Caco-2 (cell line): ENCODE results near the gene TMEM200A. TPM values are rescaled to one million over a fixed set of nuclear protein-coding genes. Genes with fewer than 3 reads are reported as not detected.

Experiments used
- BruUV-seq: library from RNA; stranded (reverse); fragments of 400-500 nt; replicated peaks from 2 replicates; lab custom pipeline; 2021; lab: Mats Ljungman, UMichigan
- CTCF ChIA-PET: fragments of 300-600 bp; sonication (Branson Sonifier 250); formaldehyde crosslinking; loops from one replicate; lab custom pipeline; 2022; ENCODE audit warnings: antibody characterized with exemption; lab: Charles Lee
- POLR2A ChIA-PET: fragments of 300-600 bp; sonication (Branson Sonifier 250); formaldehyde crosslinking; loops from one replicate; lab custom pipeline; 2022; ENCODE audit warnings: antibody characterized with exemption; lab: Charles Lee
- DNase-seq, 2 experiments: peaks; one replicate each; pipeline versions ENCODE4 v3.0.0 to v3.0.0-alpha.2; 2020 to 2022
- H3K27me3 ChIP-seq: replicated peaks from 2 replicates; pipeline ENCODE4 v1.6.0; 2011; ENCODE audit warnings: low read length; ENCODE audit not compliant: control insufficient read depth, insufficient read depth
- H3K36me3 ChIP-seq: 2 replicates; pipeline ENCODE4 v1.5.1; 2011; ENCODE audit warnings: low read length; ENCODE audit not compliant: control insufficient read depth, insufficient read depth
- H3K4me1 ChIP-seq: fragments of 250-450 bp; sonication (Bioruptor Pico); 2 replicates; pipeline ENCODE4 v1.5.1; 2020; ENCODE audit warnings: mild to moderate bottlenecking
- H3K4me3 ChIP-seq: 2 replicates; pipeline ENCODE4 v1.5.1; 2011; ENCODE audit warnings: low read depth, mild to moderate bottlenecking, control low read depth, low read length
- H3K9me3 ChIP-seq: fragments of 250-450 bp; sonication (Bioruptor Pico); 2 replicates; pipeline ENCODE4 v1.5.1; 2020; ENCODE audit warnings: mild to moderate bottlenecking, moderate library complexity
- H3K27ac Mint-ChIP-seq: one replicate; pipeline ENCODE4 v1.8.0; 2022; ENCODE audit warnings: mixed read lengths; ENCODE audit not compliant: unreplicated experiment
- H3K27me3 Mint-ChIP-seq: one replicate; pipeline ENCODE4 v1.8.0; 2022; ENCODE audit warnings: mixed read lengths; ENCODE audit not compliant: insufficient read depth, unreplicated experiment
- H3K36me3 Mint-ChIP-seq: one replicate; pipeline ENCODE4 v1.8.0; 2022; ENCODE audit warnings: mild to moderate bottlenecking, mixed read lengths; ENCODE audit not compliant: insufficient read depth, unreplicated experiment
- H3K4me1 Mint-ChIP-seq: one replicate; pipeline ENCODE4 v1.8.0; 2022; ENCODE audit warnings: low read depth, mixed read lengths; ENCODE audit not compliant: unreplicated experiment
- H3K4me3 Mint-ChIP-seq: one replicate; pipeline ENCODE4 v1.8.0; 2022; ENCODE audit warnings: mild to moderate bottlenecking, moderate library complexity, mixed read lengths; ENCODE audit not compliant: unreplicated experiment
- H3K9me3 Mint-ChIP-seq: one replicate; pipeline ENCODE4 v1.8.0; 2022; ENCODE audit warnings: mixed read lengths; ENCODE audit not compliant: unreplicated experiment
- intact Hi-C: fragments of 100-400 bp; cut with micrococcal nuclease; formaldehyde crosslinking; loops from one replicate; pipeline ENCODE4 v1.10.0; 2022; ENCODE audit not compliant: unreplicated experiment
- total RNA-seq: library from RNA; stranded (reverse); gene quantifications from 2 replicates; pipeline ENCODE4 v1.2.3, GENCODE V29; 2022
- TF ChIP-seq, protein P1 (sequence below), 2 experiments: fragments of 200-600 bp in 1 of 2; IDR thresholded peaks; 1 replicate in 1 of 2; 2 replicates in 1 of 2; pipeline versions ENCODE4 v1.5.1 to v1.8.0; 2011 to 2022; ENCODE audit warnings: antibody characterized with exemption in 1 of 2, control low read depth in 1 of 2, inconsistent platforms in 1 of 2, low read depth in 1 of 2, low read length in 1 of 2, mild to moderate bottlenecking in 1 of 2, moderate library complexity in 1 of 2; ENCODE audit not compliant: insufficient read depth in 1 of 2, severe bottlenecking in 1 of 2, unreplicated experiment in 1 of 2

TMEM200A gene
- total RNA-seq, 1 experiment from 2014 or later, result 16.3 TPM

DNA sequence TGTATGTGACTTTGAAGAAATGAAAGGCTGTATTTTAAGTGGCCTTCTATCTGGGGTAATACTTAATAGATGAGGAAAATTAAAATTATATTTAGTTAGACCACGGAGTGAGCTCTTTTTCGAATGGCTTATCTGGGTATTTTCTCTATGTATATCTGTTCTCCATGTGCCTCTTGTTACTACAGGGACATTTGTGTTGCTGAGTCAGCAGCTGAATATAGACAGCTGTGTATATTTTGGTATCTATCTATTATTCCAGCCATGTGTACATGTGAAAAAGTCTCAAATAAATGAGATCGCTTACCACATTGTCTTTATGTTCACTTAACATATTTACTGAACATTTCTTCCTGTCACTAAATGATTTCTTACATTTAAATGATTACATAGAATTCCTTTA is 57.2 kb downstream of the TMEM200A start:
- intact Hi-C loops, result no loop called here
- Mint-ChIP-seq H3K27me3 (no peaks in the 10 kb centered on the region), H3K4me1 (peaks cover 22% of the 10 kb centered on the region), H3K4me3 (no peak overlapping the region), H3K9me3 (no peaks in the 10 kb centered on the region), H3K27ac (no peak overlapping the region), H3K36me3 (peaks cover under 1% of the 10 kb centered on the region)
- DNase-seq, result no peak
- Histone ChIP-seq H3K4me3 (no peak overlapping the region), H3K36me3 (no peaks in the 10 kb centered on the region), H3K4me1 (peaks cover 3% of the 10 kb centered on the region), H3K9me3 (no peaks in the 10 kb centered on the region), H3K27me3 (no peaks in the 10 kb centered on the region)
- CTCF ChIA-PET, result no interaction called here
- TF ChIP-seq, protein P1, sequence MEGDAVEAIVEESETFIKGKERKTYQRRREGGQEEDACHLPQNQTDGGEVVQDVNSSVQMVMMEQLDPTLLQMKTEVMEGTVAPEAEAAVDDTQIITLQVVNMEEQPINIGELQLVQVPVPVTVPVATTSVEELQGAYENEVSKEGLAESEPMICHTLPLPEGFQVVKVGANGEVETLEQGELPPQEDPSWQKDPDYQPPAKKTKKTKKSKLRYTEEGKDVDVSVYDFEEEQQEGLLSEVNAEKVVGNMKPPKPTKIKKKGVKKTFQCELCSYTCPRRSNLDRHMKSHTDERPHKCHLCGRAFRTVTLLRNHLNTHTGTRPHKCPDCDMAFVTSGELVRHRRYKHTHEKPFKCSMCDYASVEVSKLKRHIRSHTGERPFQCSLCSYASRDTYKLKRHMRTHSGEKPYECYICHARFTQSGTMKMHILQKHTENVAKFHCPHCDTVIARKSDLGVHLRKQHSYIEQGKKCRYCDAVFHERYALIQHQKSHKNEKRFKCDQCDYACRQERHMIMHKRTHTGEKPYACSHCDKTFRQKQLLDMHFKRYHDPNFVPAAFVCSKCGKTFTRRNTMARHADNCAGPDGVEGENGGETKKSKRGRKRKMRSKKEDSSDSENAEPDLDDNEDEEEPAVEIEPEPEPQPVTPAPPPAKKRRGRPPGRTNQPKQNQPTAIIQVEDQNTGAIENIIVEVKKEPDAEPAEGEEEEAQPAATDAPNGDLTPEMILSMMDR (IDR thresholded peaks at IDR 0.05; ENCODE audit: insufficient read depth in 1 of 2, low read depth in 1 of 2, low read length in 1 of 2, severe bottlenecking in 1 of 2, unreplicated experiment in 1 of 2), result no peak
- POLR2A ChIA-PET, result no interaction called here
- no TSS peak for BruUV-seq

DNA sequence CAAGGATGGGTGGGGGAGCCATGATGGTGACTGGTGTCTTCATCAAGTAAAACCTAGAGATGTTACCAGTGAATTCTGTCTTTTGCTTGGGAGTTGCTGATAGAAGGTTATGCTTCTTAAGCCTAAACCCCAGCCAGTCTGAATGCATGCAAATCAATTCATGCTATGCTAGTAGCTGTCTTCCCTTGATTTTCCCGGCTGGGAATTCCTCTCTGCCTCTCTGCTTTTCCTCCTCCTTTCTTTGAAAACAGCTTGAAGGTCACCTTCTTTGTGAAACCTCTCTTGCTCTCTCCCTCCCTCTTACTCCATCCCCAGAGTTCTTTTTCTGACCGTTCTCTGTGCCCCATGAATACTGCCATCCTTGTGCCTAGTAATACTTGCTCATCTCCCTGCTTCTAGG is 58.9 kb downstream of the TMEM200A start:
- Histone ChIP-seq H3K27me3 (no peaks in the 10 kb centered on the region), H3K4me1 (peaks cover 3% of the 10 kb centered on the region), H3K4me3 (no peak overlapping the region), H3K36me3 (no peaks in the 10 kb centered on the region), H3K9me3 (no peaks in the 10 kb centered on the region)
- Mint-ChIP-seq H3K9me3 (no peaks in the 10 kb centered on the region), H3K4me3 (no peak overlapping the region), H3K4me1 (peaks cover 22% of the 10 kb centered on the region), H3K27ac (no peak overlapping the region), H3K27me3 (no peaks in the 10 kb centered on the region), H3K36me3 (peaks cover 6% of the 10 kb centered on the region)
- ChIA-PET CTCF (no interaction called here), POLR2A (no interaction called here)
- TF ChIP-seq, protein P1 (IDR thresholded peaks at IDR 0.05; ENCODE audit: insufficient read depth in 1 of 2, low read depth in 1 of 2, low read length in 1 of 2, severe bottlenecking in 1 of 2, unreplicated experiment in 1 of 2), result no peak
- no TSS peak for BruUV-seq
- no peak for DNase-seq
- intact Hi-C loops, result loop anchor here (5.0 kb wide), 1 partner anchor 57 kb away; the partner anchor contains the start of gene TMEM200A

DNA sequence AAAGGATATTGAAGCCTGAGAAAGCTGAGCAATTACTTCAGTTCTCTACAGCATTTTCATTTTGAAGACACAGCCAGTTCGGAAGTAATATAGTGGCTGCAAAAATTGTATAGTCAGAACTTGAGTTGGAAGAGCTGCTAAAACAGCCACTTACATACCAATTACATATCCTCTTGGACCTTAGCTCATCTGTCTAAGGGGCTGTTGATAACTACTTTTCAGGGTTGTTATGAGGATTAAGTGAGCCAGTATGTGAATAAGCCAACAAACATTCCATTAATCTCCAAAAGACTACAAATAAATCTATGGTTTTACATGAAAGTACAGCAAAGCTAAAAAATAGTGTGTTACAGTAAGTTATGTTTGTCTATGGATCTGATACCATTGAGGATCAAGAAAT is 59.7 kb downstream of the TMEM200A start:
- DNase-seq, result no peak
- Histone ChIP-seq H3K36me3 (no peaks in the 10 kb centered on the region), H3K4me1 (peaks cover 3% of the 10 kb centered on the region), H3K4me3 (no peak overlapping the region), H3K9me3 (no peaks in the 10 kb centered on the region), H3K27me3 (no peaks in the 10 kb centered on the region)
- Mint-ChIP-seq H3K27me3 (no peaks in the 10 kb centered on the region), H3K9me3 (no peaks in the 10 kb centered on the region), H3K27ac (no peak overlapping the region), H3K4me3 (no peak overlapping the region), H3K36me3 (peaks cover 6% of the 10 kb centered on the region), H3K4me1 (peaks cover 22% of the 10 kb centered on the region)
- intact Hi-C loops, result loop anchor here (5.0 kb wide), 1 partner anchor 58 kb away; the partner anchor contains the start of gene TMEM200A
- BruUV-seq, result no TSS peak
- ChIA-PET CTCF (interaction anchor here (1.4 kb wide), 1 partner anchor 60 kb away, joined by 3 read pairs; the partner anchor contains the start of gene TMEM200A), POLR2A (no interaction called here)
- TF ChIP-seq, protein P1 (IDR thresholded peaks at IDR 0.05; ENCODE audit: insufficient read depth in 1 of 2, low read depth in 1 of 2, low read length in 1 of 2, severe bottlenecking in 1 of 2, unreplicated experiment in 1 of 2), result no peak
